Ovary (tissue), 9 donors: ENCODE measurements around the gene CEBPZ. TPM values are rescaled to one million over a fixed set of nuclear protein-coding genes. Genes with fewer than 3 reads are reported as not detected.
A peak's percentile ranks its signal among the peaks of the same experiment; 100 is the strongest.

Experiments
- DNase-seq, 5 donors: peaks; one replicate each; pipeline ENCODE4 v3.0.0-alpha.2; 2019 to 2020
- H3K27ac ChIP-seq, 2 donors: fragments of 200-600 bp; one replicate each; pipeline versions ENCODE4 v1.5.1 to v1.8.0; 2019 to 2022
- H3K27me3 ChIP-seq: fragments of 200-600 bp; one replicate; pipeline ENCODE4 v1.8.0; 2022
- H3K36me3 ChIP-seq: fragments of 200-600 bp; sonication (generic); one replicate; pipeline ENCODE4 v1.5.1; 2019
- H3K4me1 ChIP-seq: one replicate; pipeline ENCODE4 v1.8.1; 2013; ENCODE audit warnings: mild to moderate bottlenecking, moderate library complexity; ENCODE audit not compliant: insufficient read depth
- H3K4me3 ChIP-seq: fragments of 200-600 bp; sonication (generic); one replicate; pipeline ENCODE4 v1.5.1; 2017
- H3K9me3 ChIP-seq, 2 donors: fragments of 200-600 bp in 1 of 2; sonication (generic) in 1 of 2; one replicate each; pipeline versions ENCODE4 v1.5.1 to v1.8.1; 2013 to 2019; ENCODE audit warnings: mild to moderate bottlenecking in 1 of 2, moderate library complexity in 1 of 2
- EP300 ChIP-seq: sonication (generic); formaldehyde crosslinking; IDR thresholded peaks from one replicate; pipeline ENCODE4 v1.6.1; 2017; ENCODE audit warnings: antibody characterized with exemption
- POLR2A ChIP-seq: fragments of 450-650 bp; IDR thresholded peaks from one replicate; pipeline ENCODE4 v1.6.1; 2017; ENCODE audit warnings: antibody characterized with exemption, mild to moderate bottlenecking, moderate library complexity
- WGBS, 3 donors: extraction: QIAGEN DNeasy Blood & Tissue Kit in 1 of 3; methylation state at CpG; one replicate each; pipeline versions ENCODE4 v1.1.5 to v1.1.7; 2013 to 2017; 5-methylcytosine and 5-hydroxymethylcytosine counted together
- intact Hi-C, 4 donors: fragments of 100-400 bp; cut with DNase I; formaldehyde crosslinking; loops; one replicate each; pipeline versions ENCODE4 v1.11.0 to v1.15.1; 2022 to 2023
- polyA plus RNA-seq, 2 donors: library from polyadenylated mRNA; stranded (reverse); fragments of 200-250 nt in 1 of 2; fragments of 350-450 nt in 1 of 2; fragmentation: Illumina TruSeq in 1 of 2; extraction: RNeasy Lipid Tissue Mini Kit (QIAGEN cat#74804) in 1 of 2; gene quantifications; one replicate each; pipeline ENCODE4 v1.2.3, GENCODE V29; 2013 to 2014
- total RNA-seq, 7 donors: library from RNA; depleted of rRNA in 2 of 7; stranded (reverse); fragments of >200 nt in 2 of 7; fragmentation: NEBNext Ultra II Directional in 3 of 7; extraction: Animal tissue kit (Norgen Biotek cat#: 25700) in 3 of 7; gene quantifications; one replicate each; pipeline versions ENCODE4 v1.1.0 to v1.2.4, GENCODE V29; 2016 to 2023
- TF ChIP-seq, protein P1 (sequence below), 3 donors: fragments of 450-650 bp in 2 of 3; fragments of 200-600 bp in 1 of 3; IDR thresholded peaks; one replicate each; pipeline versions ENCODE4 v1.5.1 to v1.8.0; 2016 to 2022; ENCODE audit warnings: antibody characterized with exemption in 3 of 3, mild to moderate bottlenecking in 1 of 3
- donor health status: DM: no; HTN: no; CAD: no; lungs with moderate emphysema.
- donor health status: DM: no; HTN: no; CAD: no.
- donor health status: Bipolar disorder and iron deficiency.
- donor health status: DM: yes; HTN: yes; CAD: no.
- donor health status: DM: no; HTN: no; CAD: no.
- donor health status: DM: yes; HTN: yes; CAD: no.

CEBPZ gene
- total and polyA plus RNA-seq, 9 donors = 24.0 to 56.5 (median 47.4) TPM

GRCh38 chr2:37243435-37243834, 12.0 kb upstream of the CEBPZ start:
- no peaks in the 10 kb centered on the region for H3K9me3 ChIP-seq
- no peak for DNase-seq
- H3K4me1 ChIP-seq = no peaks in the 10 kb centered on the region
- TF ChIP-seq EP300 (no peak), POLR2A (no peak)
- TF ChIP-seq, protein P1, sequence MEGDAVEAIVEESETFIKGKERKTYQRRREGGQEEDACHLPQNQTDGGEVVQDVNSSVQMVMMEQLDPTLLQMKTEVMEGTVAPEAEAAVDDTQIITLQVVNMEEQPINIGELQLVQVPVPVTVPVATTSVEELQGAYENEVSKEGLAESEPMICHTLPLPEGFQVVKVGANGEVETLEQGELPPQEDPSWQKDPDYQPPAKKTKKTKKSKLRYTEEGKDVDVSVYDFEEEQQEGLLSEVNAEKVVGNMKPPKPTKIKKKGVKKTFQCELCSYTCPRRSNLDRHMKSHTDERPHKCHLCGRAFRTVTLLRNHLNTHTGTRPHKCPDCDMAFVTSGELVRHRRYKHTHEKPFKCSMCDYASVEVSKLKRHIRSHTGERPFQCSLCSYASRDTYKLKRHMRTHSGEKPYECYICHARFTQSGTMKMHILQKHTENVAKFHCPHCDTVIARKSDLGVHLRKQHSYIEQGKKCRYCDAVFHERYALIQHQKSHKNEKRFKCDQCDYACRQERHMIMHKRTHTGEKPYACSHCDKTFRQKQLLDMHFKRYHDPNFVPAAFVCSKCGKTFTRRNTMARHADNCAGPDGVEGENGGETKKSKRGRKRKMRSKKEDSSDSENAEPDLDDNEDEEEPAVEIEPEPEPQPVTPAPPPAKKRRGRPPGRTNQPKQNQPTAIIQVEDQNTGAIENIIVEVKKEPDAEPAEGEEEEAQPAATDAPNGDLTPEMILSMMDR (IDR thresholded peaks at IDR 0.05) = no peak
- no peak overlapping the region for H3K27ac ChIP-seq
- H3K27me3 ChIP-seq = no peaks in the 10 kb centered on the region
- intact Hi-C loops = no loop called here
- H3K36me3 ChIP-seq = no peaks in the 10 kb centered on the region
- H3K4me3 ChIP-seq = no peak overlapping the region
- WGBS, 3 donors = 91 to 92% (median 91%) methylated on average over 4 of the region's 4 CpGs

DNA sequence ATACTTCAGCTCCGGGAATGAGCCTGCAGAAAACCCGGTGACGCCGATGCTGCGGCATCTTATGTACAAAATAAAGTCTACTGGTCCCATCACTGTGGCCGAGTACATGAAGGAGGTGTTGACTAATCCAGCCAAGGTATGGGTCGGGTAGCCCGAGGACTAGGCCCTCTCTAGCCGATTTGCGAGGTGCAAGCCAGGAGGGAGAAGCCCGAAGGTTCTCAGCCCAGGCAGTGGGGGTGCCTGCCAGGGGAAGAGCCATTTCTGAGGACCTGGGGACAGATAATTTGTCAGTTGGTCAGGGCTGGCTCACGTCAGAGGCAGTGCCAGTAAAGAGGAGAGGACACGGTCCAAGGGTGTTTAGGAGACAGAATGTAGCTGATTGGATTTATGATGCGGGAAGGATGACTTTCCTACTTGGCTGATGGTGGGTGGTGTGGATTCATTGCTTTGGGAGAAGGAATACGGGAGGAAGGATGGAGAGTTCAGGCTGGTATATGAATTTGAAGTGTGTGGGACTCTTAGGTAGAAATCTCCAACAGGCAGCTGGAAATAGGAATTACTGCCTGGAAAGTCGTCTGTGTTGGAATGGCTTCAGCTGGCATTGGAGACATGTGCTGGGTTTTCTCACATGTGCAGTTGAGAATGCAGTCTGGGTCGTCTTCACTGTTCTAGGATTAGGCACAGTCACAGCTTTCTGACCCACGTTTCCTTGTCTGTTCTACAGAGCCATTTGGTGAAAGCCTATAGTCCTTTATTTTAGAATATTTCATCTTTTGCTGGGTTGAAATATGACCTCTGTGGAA, 936 bp upstream of the CEBPZ start:
- intact Hi-C loops = no loop called here
- peak overlapping the region; percentile 87 for H3K4me3 ChIP-seq
- TF ChIP-seq EP300 (no peak), POLR2A (no peak)
- TF ChIP-seq, protein P1 (IDR thresholded peaks at IDR 0.05) = no peak
- no peaks in the 10 kb centered on the region for H3K27me3 ChIP-seq
- H3K4me1 ChIP-seq = peaks cover 15% of the 10 kb centered on the region
- 7 to 9% (median 9%) methylated on average over 18 of the region's 18 CpGs for WGBS, 3 donors
- no peaks in the 10 kb centered on the region for H3K36me3 ChIP-seq
- no peaks in the 10 kb centered on the region for H3K9me3 ChIP-seq
- H3K27ac ChIP-seq = peak overlapping the region in 1 of 2 donors; percentile 74
- peak in 4 of 5 donors; percentile 18 to 44 (median 28) for DNase-seq

DNA sequence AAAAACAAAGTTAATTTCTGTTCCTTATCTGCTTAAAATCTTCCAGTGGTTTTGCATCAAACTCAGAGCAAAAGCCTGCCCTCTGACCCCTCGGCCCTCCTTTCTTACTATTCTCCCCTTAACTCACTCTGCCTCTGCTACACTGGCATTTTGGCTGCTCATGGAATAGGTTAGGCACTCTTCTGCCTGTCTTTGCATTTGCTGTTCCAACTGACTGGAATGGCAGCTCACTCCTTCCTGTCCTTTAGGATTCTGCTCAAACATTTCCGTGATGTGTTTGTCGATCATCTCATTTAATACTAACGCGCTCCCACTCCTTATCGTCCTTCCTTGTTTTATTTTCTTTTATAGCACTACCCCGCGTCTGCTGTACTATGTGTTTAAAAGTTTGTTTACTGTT, 815 bp downstream of the CEBPZ start:
- WGBS, 3 donors = 0 to 2% (median 1%) methylated on average over 8 of the region's 8 CpGs
- no peak for DNase-seq
- Histone ChIP-seq H3K27ac (no peak overlapping the region), H3K27me3 (no peaks in the 10 kb centered on the region), H3K4me1 (peaks cover 17% of the 10 kb centered on the region), H3K4me3 (peak overlapping the region; percentile 87), H3K36me3 (no peaks in the 10 kb centered on the region), H3K9me3 (no peaks in the 10 kb centered on the region)
- TF ChIP-seq EP300 = no peak
- TF ChIP-seq, protein P1 (IDR thresholded peaks at IDR 0.05) = no peak
- no peak for TF ChIP-seq POLR2A
- intact Hi-C loops = no loop called here

DNA sequence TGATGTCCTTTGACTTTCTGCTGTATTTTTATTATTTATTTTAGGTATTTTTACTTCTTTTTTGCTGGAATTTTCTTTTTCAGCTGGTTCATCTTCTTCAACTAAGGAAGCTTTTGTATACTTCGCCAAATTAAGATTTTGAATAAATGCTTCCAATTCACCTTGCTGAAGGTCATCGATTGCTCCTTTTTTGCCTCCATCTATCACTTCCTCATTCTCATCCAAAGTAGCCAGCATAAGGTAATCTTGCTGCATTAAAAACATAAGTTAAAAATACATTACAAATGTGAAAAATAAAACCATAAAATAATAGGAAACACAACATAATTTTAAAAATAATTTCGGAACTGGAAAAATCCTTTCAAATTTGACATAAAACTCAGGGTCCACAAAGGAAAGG, 2.6 kb downstream of the CEBPZ start:
- intact Hi-C loops = no loop called here
- Histone ChIP-seq H3K27ac (no peak overlapping the region), H3K4me3 (no peak overlapping the region), H3K36me3 (no peaks in the 10 kb centered on the region), H3K9me3 (no peaks in the 10 kb centered on the region), H3K4me1 (peaks cover 18% of the 10 kb centered on the region), H3K27me3 (no peaks in the 10 kb centered on the region)
- 95 to 96% (median 95%) methylated on average over 3 of the region's 3 CpGs for WGBS, 3 donors
- TF ChIP-seq, protein P1 (IDR thresholded peaks at IDR 0.05) = no peak
- TF ChIP-seq POLR2A = no peak
- TF ChIP-seq EP300 = no peak
- no peak for DNase-seq
